BE2C (cell line): Measurements from ENCODE around the gene USP25.

Source experiments
- DNase-seq: peaks from one replicate; pipeline ENCODE4 v3.0.0-alpha.2; 2020
- H3K27me3 ChIP-seq: fragments of 250-450 bp; sonication (Bioruptor Pico); 2 replicates; pipeline ENCODE4 v1.5.1; 2020; ENCODE audit warnings: mild to moderate bottlenecking
- H3K36me3 ChIP-seq: fragments of 250-450 bp; sonication (Bioruptor Pico); 2 replicates; pipeline ENCODE4 v1.5.1; 2020; ENCODE audit warnings: mild to moderate bottlenecking
- H3K4me1 ChIP-seq: fragments of 250-450 bp; sonication (Bioruptor Pico); 2 replicates; pipeline ENCODE4 v1.5.1; 2020
- H3K4me3 ChIP-seq: 2 replicates; pipeline ENCODE4 v1.5.1; 2011; ENCODE audit warnings: low read depth, low read length
- H3K9me3 ChIP-seq: fragments of 250-450 bp; sonication (Bioruptor Pico); 2 replicates; pipeline ENCODE4 v1.5.1; 2020
- TF ChIP-seq, protein P1 (sequence below): IDR thresholded peaks from 2 replicates; pipeline ENCODE4 v1.5.1; 2012; ENCODE audit warnings: mild to moderate bottlenecking, low read depth, low read length

USP25 gene

DNA sequence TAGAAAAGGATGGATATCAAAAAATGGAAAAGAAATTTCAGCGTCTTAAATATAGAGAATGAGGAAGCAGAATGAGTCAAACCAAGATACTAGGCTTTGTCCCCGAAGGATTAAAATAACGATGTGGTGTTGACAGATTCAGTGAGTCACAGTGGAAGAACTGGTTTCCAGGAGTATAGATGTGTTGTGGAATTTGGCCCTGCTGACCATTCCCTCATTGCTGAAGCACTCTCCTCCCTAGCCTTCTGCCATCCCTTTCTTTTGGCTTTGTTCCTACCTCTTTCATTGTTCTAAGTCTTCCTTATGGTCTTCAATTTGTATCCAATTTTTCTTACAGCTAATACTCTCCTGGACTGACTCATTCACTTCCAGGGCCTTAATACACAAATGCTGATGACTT lies 23.1 kb upstream of the USP25 start:
- no peaks in the 10 kb centered on the region for H3K27me3 ChIP-seq
- DNase-seq, result no peak
- TF ChIP-seq, protein P1, sequence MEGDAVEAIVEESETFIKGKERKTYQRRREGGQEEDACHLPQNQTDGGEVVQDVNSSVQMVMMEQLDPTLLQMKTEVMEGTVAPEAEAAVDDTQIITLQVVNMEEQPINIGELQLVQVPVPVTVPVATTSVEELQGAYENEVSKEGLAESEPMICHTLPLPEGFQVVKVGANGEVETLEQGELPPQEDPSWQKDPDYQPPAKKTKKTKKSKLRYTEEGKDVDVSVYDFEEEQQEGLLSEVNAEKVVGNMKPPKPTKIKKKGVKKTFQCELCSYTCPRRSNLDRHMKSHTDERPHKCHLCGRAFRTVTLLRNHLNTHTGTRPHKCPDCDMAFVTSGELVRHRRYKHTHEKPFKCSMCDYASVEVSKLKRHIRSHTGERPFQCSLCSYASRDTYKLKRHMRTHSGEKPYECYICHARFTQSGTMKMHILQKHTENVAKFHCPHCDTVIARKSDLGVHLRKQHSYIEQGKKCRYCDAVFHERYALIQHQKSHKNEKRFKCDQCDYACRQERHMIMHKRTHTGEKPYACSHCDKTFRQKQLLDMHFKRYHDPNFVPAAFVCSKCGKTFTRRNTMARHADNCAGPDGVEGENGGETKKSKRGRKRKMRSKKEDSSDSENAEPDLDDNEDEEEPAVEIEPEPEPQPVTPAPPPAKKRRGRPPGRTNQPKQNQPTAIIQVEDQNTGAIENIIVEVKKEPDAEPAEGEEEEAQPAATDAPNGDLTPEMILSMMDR, result no peak
- H3K9me3 ChIP-seq, result no peaks in the 10 kb centered on the region
- no peaks in the 10 kb centered on the region for H3K36me3 ChIP-seq
- H3K4me1 ChIP-seq, result no peaks in the 10 kb centered on the region
- H3K4me3 ChIP-seq, result no peak overlapping the region

DNA sequence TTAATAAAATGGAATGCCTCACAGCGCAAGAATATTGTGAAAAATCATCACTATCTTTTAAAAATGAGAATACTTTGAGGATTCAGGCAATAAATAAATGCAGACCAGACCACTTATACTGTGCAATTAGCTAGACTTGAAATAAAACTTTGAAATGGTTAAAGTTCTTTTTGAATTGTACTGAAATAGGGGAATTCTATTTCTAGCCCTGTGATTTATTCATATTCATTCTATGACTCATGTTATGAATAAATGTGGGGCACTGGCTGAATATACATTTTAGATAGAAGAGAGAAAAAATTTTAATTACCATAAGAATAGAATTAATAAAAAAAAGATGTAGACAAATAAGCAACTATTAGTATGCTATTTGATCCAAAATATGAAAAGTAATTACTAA lies 16.4 kb upstream of the USP25 start:
- Histone ChIP-seq H3K36me3 (no peaks in the 10 kb centered on the region), H3K4me1 (no peaks in the 10 kb centered on the region), H3K4me3 (no peak overlapping the region), H3K27me3 (no peaks in the 10 kb centered on the region), H3K9me3 (no peaks in the 10 kb centered on the region)
- DNase-seq, result no peak
- TF ChIP-seq, protein P1, result no peak

DNA sequence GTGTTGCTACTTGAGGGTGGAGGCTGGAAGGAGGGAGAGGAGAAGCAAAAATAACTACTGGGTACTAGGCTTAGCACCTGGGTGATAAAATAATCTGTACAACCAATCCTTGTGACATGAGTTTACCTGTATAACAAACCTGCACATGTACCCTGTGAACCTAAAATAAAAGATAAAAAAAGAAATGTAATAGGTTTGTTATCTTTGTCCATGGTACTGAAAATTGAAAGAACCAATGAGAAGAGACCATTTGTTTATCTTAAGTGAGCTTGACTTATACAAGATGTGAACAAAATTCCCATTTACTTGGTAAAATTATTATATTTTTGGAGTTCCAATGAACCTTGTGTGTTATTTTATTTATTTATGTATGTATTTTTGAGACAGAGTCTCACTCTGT lies 11.1 kb upstream of the USP25 start:
- no peak overlapping the region for H3K4me3 ChIP-seq
- no peak for DNase-seq
- H3K36me3 ChIP-seq, result no peaks in the 10 kb centered on the region
- TF ChIP-seq, protein P1, result no peak
- no peaks in the 10 kb centered on the region for H3K4me1 ChIP-seq
- H3K9me3 ChIP-seq, result no peaks in the 10 kb centered on the region
- no peaks in the 10 kb centered on the region for H3K27me3 ChIP-seq

DNA sequence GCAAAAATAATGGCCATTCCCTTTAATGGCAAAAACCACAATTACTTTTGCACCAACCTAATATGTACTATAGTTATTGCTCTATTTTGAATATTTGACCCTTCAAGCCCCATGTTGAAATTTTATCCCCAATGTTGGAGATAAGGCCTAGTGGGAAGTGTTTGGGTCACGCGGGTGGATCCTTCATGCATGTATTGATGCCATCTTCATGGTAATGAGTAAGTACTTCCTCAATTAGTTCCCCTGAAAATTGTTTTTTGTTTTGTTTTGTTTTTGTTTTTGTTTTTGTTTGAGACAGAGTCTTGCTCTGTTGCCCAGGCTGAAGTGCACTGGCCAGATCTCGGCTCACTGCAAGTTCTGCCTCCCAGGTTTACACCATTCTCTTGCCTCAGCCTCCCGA lies 9.8 kb upstream of the USP25 start:
- no peak for DNase-seq
- H3K4me1 ChIP-seq, result no peaks in the 10 kb centered on the region
- TF ChIP-seq, protein P1, result no peak
- no peaks in the 10 kb centered on the region for H3K9me3 ChIP-seq
- no peaks in the 10 kb centered on the region for H3K27me3 ChIP-seq
- H3K4me3 ChIP-seq, result no peak overlapping the region
- no peaks in the 10 kb centered on the region for H3K36me3 ChIP-seq

DNA sequence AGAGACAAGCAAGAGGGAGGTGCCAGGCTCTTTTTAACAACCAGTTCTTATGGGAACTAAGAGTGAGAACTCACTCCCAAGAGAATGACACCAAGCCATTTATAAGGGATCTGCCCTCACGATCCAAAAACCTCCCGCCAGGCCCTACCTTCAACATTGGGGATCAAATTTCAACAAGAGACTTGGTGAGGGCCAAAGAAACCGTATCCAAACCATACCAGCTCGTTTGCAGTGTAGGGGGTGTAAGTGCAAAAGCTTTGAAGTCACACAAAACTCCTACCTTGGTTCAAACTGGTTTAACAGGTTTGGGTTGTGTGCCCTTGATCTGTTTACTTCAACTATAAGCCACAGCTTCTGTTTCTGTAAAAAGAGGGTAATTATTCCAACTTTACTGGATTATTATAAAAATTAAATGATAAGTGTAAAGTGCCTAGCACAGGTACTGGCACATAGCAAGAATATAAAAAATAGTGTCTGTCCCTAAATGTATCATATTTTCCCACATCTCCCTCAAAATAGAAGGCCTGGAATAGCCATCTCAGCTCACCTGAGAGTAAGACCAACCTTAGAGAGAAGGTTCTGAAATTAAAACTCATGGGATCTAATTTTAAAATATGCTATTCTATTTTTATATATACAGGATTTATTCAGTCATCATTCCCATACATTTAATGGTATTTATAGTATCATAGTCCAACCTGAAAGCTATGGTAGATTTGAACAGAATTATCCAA lies 7.0 kb upstream of the USP25 start:
- TF ChIP-seq, protein P1, result no peak
- Histone ChIP-seq H3K4me3 (no peak overlapping the region), H3K27me3 (no peaks in the 10 kb centered on the region), H3K9me3 (no peaks in the 10 kb centered on the region), H3K4me1 (no peaks in the 10 kb centered on the region), H3K36me3 (no peaks in the 10 kb centered on the region)
- no peak for DNase-seq

DNA sequence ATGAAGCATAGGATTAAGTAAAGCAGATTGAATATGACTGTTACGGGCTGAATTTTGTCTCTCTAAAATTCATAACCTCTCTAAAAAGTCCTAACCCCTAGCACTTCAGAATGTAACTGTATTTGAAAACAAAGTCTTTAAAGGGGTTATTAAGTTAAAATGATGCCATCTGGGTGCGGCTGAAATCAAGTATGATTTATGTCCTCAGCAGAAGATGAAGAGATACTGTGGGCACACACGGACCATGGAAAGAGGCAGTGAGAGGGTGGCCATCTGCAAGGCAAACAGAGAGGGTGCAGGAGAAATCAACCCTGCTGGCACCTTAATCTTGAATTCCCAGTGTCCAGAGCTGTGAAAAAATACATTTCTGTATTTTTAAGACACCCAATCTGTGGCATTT lies 3.8 kb upstream of the USP25 start:
- H3K4me3 ChIP-seq, result no peak overlapping the region

More for the DNA sequence above, 3.8 kb upstream of the USP25 start:
- TF ChIP-seq, protein P1, result no peak
- DNase-seq, result no peak
- no peaks in the 10 kb centered on the region for H3K9me3 ChIP-seq
- H3K27me3 ChIP-seq, result no peaks in the 10 kb centered on the region; the same call in 1 of the 2 replicates
- no peaks in the 10 kb centered on the region for H3K36me3 ChIP-seq
- no peaks in the 10 kb centered on the region for H3K4me1 ChIP-seq
